HL-60 (cell line): ENCODE measurements around the gene POLR1G.

Experiments
- CTCF ChIP-seq: IDR thresholded peaks from one replicate; pipeline ENCODE4 v1.5.1; 2011; ENCODE audit warnings: low read length, control low read depth, inconsistent platforms; ENCODE audit not compliant: insufficient read depth
- GABPA ChIP-seq: IDR thresholded peaks from 2 replicates; pipeline ENCODE4 v1.6.1; 2012; ENCODE audit warnings: low read depth
- SPI1 ChIP-seq: IDR thresholded peaks from 2 replicates; pipeline ENCODE4 v1.6.1; 2012; ENCODE audit warnings: low read depth, mild to moderate bottlenecking, borderline replicate concordance

- TF ChIP-seq CTCF (no peak), GABPA (no peak), SPI1 (no peak)
These were observed 7.1 kb downstream of the POLR1G start for GRCh38 chr19:45413497-45413896.
